Upper lobe of left lung (tissue), 6 donors: ENCODE results near the gene ILDR1. TPM values are rescaled to one million over a fixed set of nuclear protein-coding genes. Genes with fewer than 3 reads are reported as not detected.
"Not testable (repeated sequence)": the region's sequence is repeated elsewhere in the genome, so short reads cannot be mapped to it uniquely, and the experiment has no call there.

Experiments used
- ATAC-seq, 2 donors: fragments of 200-7000 bp; cut with Tn5 transposase; one replicate each; pipeline ENCODE4 v1.9.1; 2022; ENCODE audit warnings: mild to moderate bottlenecking in 2 of 2, moderate library complexity in 2 of 2; ENCODE audit not compliant: low FRiP score in 2 of 2
- DNase-seq, 2 donors: peaks; one replicate each; pipeline ENCODE4 v3.0.0-alpha.2; 2019 to 2020
- H3K27ac ChIP-seq, 4 donors: fragments of 200-600 bp; sonication (generic); one replicate each; pipeline ENCODE4 v1.5.1; 2016 to 2019
- H3K27me3 ChIP-seq, 4 donors: fragments of 200-600 bp; sonication (generic); one replicate each; pipeline ENCODE4 v1.5.1; 2017 to 2019
- H3K36me3 ChIP-seq, 4 donors: fragments of 200-600 bp; sonication (generic); one replicate each; pipeline ENCODE4 v1.5.1; 2016 to 2019
- H3K4me1 ChIP-seq, 4 donors: fragments of 200-600 bp; sonication (generic); one replicate each; pipeline ENCODE4 v1.5.1; 2018 to 2019
- H3K4me3 ChIP-seq, 4 donors: fragments of 200-600 bp; sonication (generic); one replicate each; pipeline ENCODE4 v1.5.1; 2017 to 2019; ENCODE audit warnings: mild to moderate bottlenecking in 2 of 4, moderate library complexity in 1 of 4
- H3K9me3 ChIP-seq, 4 donors: fragments of 200-600 bp; sonication (generic); one replicate each; pipeline ENCODE4 v1.5.1; 2018 to 2019
- EP300 ChIP-seq, 4 donors: sonication (generic); formaldehyde crosslinking; IDR thresholded peaks; one replicate each; pipeline ENCODE4 v1.5.1; 2017; ENCODE audit warnings: antibody characterized with exemption in 4 of 4, control low read depth in 2 of 4
- POLR2A ChIP-seq, 4 donors: fragments of 450-650 bp; IDR thresholded peaks; one replicate each; pipeline ENCODE4 v1.5.1; 2016 to 2017; ENCODE audit warnings: antibody characterized with exemption in 4 of 4, mild to moderate bottlenecking in 2 of 4
- POLR2AphosphoS5 ChIP-seq, 2 donors: sonication (generic); formaldehyde crosslinking; IDR thresholded peaks; one replicate each; pipeline ENCODE4 v1.5.1; 2017; ENCODE audit warnings: antibody characterized with exemption in 2 of 2
- WGBS, 2 donors: methylation state at CpG; one replicate each; pipeline ENCODE4 v1.1.5; 2017 to 2018; 5-methylcytosine and 5-hydroxymethylcytosine counted together
- total RNA-seq, 6 donors: library from RNA; depleted of rRNA in 4 of 6; stranded (reverse); fragments of >200 nt in 4 of 6; gene quantifications; one replicate each; pipeline versions ENCODE4 v1.1.0 to v1.2.1, GENCODE V29; 2016 to 2021
- TF ChIP-seq, protein P1 (sequence below), 6 experiments: fragments of 450-650 bp in 4 of 6; fragments of 200-600 bp in 2 of 6; sonication (generic) in 2 of 6; IDR thresholded peaks; one replicate each; pipeline ENCODE4 v1.5.1; 2016 to 2019; ENCODE audit warnings: antibody characterized with exemption in 6 of 6
- donor health status: DM: no; HTN: no; CAD: no; lungs with moderate emphysema.
- donor health status: DM: no; HTN: yes; CAD: no; lungs with severe emphysema.

The ILDR1 gene
- total RNA-seq, 6 donors from 2014 or later = 1.0 to 7.8 (median 6.4) TPM

DNA sequence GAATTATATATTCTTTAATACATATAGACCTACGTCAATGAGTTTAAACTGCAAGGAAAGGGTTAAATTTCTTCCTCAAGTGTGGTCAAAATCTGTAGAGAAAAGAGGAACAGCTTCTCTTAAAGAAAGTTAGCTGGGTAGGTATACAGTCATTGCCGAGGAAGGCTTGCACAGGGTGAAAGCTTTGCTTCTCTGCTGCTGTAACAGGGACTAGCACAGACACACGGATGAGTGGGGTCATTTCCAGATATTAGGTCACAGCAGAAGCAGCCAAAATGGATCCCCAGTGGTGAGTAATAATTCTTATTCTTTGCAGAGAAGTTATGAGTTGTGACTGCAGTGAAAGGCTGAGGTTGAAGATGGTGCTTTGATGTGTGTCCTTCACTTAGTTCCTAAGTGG, 33.2 kb upstream of the ILDR1 start, which contains the start of gene CD86:
CD86 (plus strand) TSS at position 148 of the 400 bp plus-strand sequence; CDS start at position 276, 128 bp downstream.
- Histone ChIP-seq H3K36me3 (no peaks in the 10 kb centered on the region), H3K4me1 (no peaks in the 10 kb centered on the region), H3K4me3 (peak within 1 kb of the TSS in 3 of 4 donors; percentile 21 to 32 (median 21)), H3K27ac (peak within 1 kb of the TSS in 3 of 4 donors; percentile 44 to 52 (median 44)), H3K27me3 (no peaks in the 10 kb centered on the region), H3K9me3 (no peaks in the 10 kb centered on the region)
- ATAC-seq (peak in 1 of 2 donors; percentile 83), DNase-seq (peak in 1 of 2 donors; percentile 38)
- WGBS, 2 donors = 36 to 37% methylated on average over 3 of the region's 3 CpGs
- TF ChIP-seq, protein P1, sequence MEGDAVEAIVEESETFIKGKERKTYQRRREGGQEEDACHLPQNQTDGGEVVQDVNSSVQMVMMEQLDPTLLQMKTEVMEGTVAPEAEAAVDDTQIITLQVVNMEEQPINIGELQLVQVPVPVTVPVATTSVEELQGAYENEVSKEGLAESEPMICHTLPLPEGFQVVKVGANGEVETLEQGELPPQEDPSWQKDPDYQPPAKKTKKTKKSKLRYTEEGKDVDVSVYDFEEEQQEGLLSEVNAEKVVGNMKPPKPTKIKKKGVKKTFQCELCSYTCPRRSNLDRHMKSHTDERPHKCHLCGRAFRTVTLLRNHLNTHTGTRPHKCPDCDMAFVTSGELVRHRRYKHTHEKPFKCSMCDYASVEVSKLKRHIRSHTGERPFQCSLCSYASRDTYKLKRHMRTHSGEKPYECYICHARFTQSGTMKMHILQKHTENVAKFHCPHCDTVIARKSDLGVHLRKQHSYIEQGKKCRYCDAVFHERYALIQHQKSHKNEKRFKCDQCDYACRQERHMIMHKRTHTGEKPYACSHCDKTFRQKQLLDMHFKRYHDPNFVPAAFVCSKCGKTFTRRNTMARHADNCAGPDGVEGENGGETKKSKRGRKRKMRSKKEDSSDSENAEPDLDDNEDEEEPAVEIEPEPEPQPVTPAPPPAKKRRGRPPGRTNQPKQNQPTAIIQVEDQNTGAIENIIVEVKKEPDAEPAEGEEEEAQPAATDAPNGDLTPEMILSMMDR (IDR thresholded peaks at IDR 0.05) = no peak
- TF ChIP-seq POLR2A (IDR thresholded peaks at IDR 0.05) (peak in 3 of 4 donors; percentile 19 to 79 (median 44)), EP300 (IDR thresholded peaks at IDR 0.05) (no peak), POLR2AphosphoS5 (IDR thresholded peaks at IDR 0.05) (peak; percentile 34 to 80)

GRCh38 chr3:122052968-122053367, 30.9 kb upstream of the ILDR1 start:
- no peak overlapping the region for H3K4me3 ChIP-seq
- H3K27me3 ChIP-seq = no peaks in the 10 kb centered on the region
- no peak overlapping the region for H3K27ac ChIP-seq
- WGBS, 2 donors = 77 to 87% methylated on average over 3 of the region's 3 CpGs
- H3K36me3 ChIP-seq = no peaks in the 10 kb centered on the region
- no peaks in the 10 kb centered on the region for H3K9me3 ChIP-seq
- no peaks in the 10 kb centered on the region for H3K4me1 ChIP-seq
- TF ChIP-seq EP300 (IDR thresholded peaks at IDR 0.05) (no peak), POLR2A (IDR thresholded peaks at IDR 0.05) (no peak), POLR2AphosphoS5 (IDR thresholded peaks at IDR 0.05) (no peak)
- TF ChIP-seq, protein P1 (IDR thresholded peaks at IDR 0.05) = no peak
- no peak for ATAC-seq
- no peak for DNase-seq

GRCh38 chr3:122047773-122048172, 25.7 kb upstream of the ILDR1 start:
- H3K27me3 ChIP-seq, H3K9me3 ChIP-seq, H3K36me3 ChIP-seq, H3K4me3 ChIP-seq, H3K27ac ChIP-seq, H3K4me1 ChIP-seq, ATAC-seq: not testable (repeated sequence)
- 97 to 98% methylated on average over 8 of the region's 11 CpGs for WGBS, 2 donors
- DNase-seq = peak in 1 of 2 donors; percentile 37

- peak in 1 of 2 donors; percentile 56 for DNase-seq
- H3K9me3 ChIP-seq, H3K4me3 ChIP-seq, H3K27me3 ChIP-seq, H3K4me1 ChIP-seq, H3K27ac ChIP-seq, H3K36me3 ChIP-seq, ATAC-seq: not testable (repeated sequence)
- 89 to 93% methylated on average over 8 to 16 of the region's 16 CpGs for WGBS, 2 donors
These were observed 25.2 kb upstream of the ILDR1 start for GRCh38 chr3:122047296-122047695.

DNA sequence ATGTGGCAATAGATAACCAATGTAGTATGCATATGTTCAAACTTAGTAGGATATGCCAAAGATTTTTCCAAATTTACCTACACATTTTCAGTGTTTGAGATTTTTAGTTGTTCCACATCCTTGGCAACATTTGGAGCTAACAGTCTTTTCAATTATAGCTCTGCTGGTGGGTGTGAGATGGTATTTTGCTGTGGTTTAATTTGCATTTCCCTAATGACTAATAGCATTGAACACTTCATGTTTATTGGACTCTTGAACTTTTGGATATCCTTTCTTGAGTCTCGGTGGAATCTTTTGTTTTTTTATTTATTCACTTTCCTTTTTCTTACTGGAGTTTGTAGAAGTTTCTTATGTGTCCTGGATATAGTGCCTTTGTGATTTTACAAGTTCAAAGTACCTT, 11.0 kb upstream of the ILDR1 start:
- H3K27ac ChIP-seq = no peak overlapping the region
- ATAC-seq (no peak), DNase-seq (no peak)
- no peaks in the 10 kb centered on the region for H3K4me1 ChIP-seq
- H3K9me3 ChIP-seq = peaks cover 0 to 13% (median 10%) of the 10 kb centered on the region in 4 donors
- 72 to 90% methylated on average over 1 of the region's 1 CpG for WGBS, 2 donors
- no peaks in the 10 kb centered on the region for H3K36me3 ChIP-seq
- no peak overlapping the region for H3K4me3 ChIP-seq
- H3K27me3 ChIP-seq = no peaks in the 10 kb centered on the region
- TF ChIP-seq EP300 (IDR thresholded peaks at IDR 0.05) (no peak), POLR2A (IDR thresholded peaks at IDR 0.05) (no peak), POLR2AphosphoS5 (IDR thresholded peaks at IDR 0.05) (no peak)
- TF ChIP-seq, protein P1 (IDR thresholded peaks at IDR 0.05) = no peak

DNA sequence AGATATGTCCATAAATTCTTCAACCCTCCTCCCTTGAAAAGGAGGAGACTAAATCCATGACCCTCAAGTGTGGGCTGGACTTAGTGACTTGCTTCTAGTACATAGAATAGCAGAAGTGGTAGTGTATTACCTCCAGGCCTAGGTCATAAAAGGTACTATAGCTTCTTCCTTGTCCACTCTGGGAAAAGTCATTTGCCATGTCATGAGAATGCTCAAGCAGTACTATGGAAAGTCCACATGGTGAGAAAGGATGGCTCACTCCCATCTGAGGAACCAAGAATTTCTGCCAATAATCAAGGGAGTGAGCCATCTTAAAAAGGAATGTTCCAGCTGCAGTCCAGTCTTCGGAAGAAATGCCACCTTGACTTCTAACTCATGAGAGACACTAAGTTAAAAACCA, 10.5 kb upstream of the ILDR1 start:
- no peak for ATAC-seq
- TF ChIP-seq, protein P1 (IDR thresholded peaks at IDR 0.05) = no peak
- no peaks in the 10 kb centered on the region for H3K36me3 ChIP-seq
- H3K27me3 ChIP-seq = no peaks in the 10 kb centered on the region
- peaks cover 0 to 13% (median 9%) of the 10 kb centered on the region in 4 donors for H3K9me3 ChIP-seq
- no peak for DNase-seq
- no peak overlapping the region for H3K4me3 ChIP-seq
- no peak overlapping the region for H3K27ac ChIP-seq
- no peaks in the 10 kb centered on the region for H3K4me1 ChIP-seq
- 95 to 100% methylated on average over 1 of the region's 1 CpG for WGBS, 2 donors
